Stimulated activated CD8-positive, alpha-beta memory T cell treated with anti-CD3 and anti-CD28 coated beads, Interleukin-7, amount 100 ng/mL, for 4 hours (primary cell): ENCODE measurements around the gene NENF.
A peak's percentile ranks its signal among the peaks of the same experiment; 100 is the strongest.
"Not testable (repeated sequence)": the region's sequence is repeated elsewhere in the genome, so short reads cannot be mapped to it uniquely, and the experiment has no call there.

Experiments
- DNase-seq, 2 donors: peaks; one replicate each; pipeline ENCODE4 v3.0.0-alpha.2; 2020; ENCODE audit warnings: low read depth in 2 of 2

NENF gene

GRCh38 chr1:212459656-212460055 is 26.9 kb downstream of the NENF start:
- no peak for DNase-seq

GRCh38 chr1:212460376-212460775 is 27.7 kb downstream of the NENF start:
- DNase-seq = no peak

- no peak for DNase-seq
These were observed 29.4 kb downstream of the NENF start for GRCh38 chr1:212461916-212462660.

- DNase-seq = no peak
These were observed 31.0 kb downstream of the NENF start for GRCh38 chr1:212463565-212464285.

- no peak for DNase-seq
These were observed 32.6 kb downstream of the NENF start for GRCh38 chr1:212465311-212465710.

GRCh38 chr1:212466437-212466836 is 33.7 kb downstream of the NENF start:
- DNase-seq = no peak

- no peak for DNase-seq
These were observed 34.4 kb downstream of the NENF start for GRCh38 chr1:212466898-212467650.

GRCh38 chr1:212467843-212468482 is 35.2 kb downstream of the NENF start:
- DNase-seq = no peak

- no peak for DNase-seq
These were observed 37.3 kb downstream of the NENF start for GRCh38 chr1:212470059-212470458.

GRCh38 chr1:212471286-212471685 is 38.6 kb downstream of the NENF start:
- no peak for DNase-seq

GRCh38 chr1:212471891-212472675 is 39.4 kb downstream of the NENF start:
- DNase-seq = no peak

GRCh38 chr1:212473729-212474128 is 41.0 kb downstream of the NENF start:
- no peak for DNase-seq

- DNase-seq = no peak
These were observed 42.4 kb downstream of the NENF start for GRCh38 chr1:212475151-212475550.

GRCh38 chr1:212475831-212476230 is 43.1 kb downstream of the NENF start:
- not testable (repeated sequence) for DNase-seq

GRCh38 chr1:212477014-212477679 is 44.4 kb downstream of the NENF start:
- peak; percentile 53 to 60 for DNase-seq

- no peak for DNase-seq
These were observed 45.2 kb downstream of the NENF start for GRCh38 chr1:212477680-212478466.

- DNase-seq = no peak
These were observed 45.8 kb downstream of the NENF start for GRCh38 chr1:212478467-212479025.

- DNase-seq = no peak
These were observed 46.5 kb downstream of the NENF start for GRCh38 chr1:212479188-212479587.

- not testable (repeated sequence) for DNase-seq
These were observed 48.2 kb downstream of the NENF start for GRCh38 chr1:212480711-212481437.
